GM21737 (cell line): ENCODE results near the gene SSBP2.
"Not testable (repeated sequence)": the region's sequence is repeated elsewhere in the genome, so short reads cannot be mapped to it uniquely, and the experiment has no call there.

ENCODE experiments used
- ATAC-seq: cut with Tn5 transposase; IDR thresholded peaks from one replicate; pipeline ENCODE4 v1.9.1; 2021; ENCODE audit warnings: mild to moderate bottlenecking, moderate library complexity; ENCODE audit not compliant: unreplicated experiment

The SSBP2 gene

GRCh38 chr5:81469676-81470075 is 281.2 kb downstream of the SSBP2 start:
- no peak for ATAC-seq

DNA sequence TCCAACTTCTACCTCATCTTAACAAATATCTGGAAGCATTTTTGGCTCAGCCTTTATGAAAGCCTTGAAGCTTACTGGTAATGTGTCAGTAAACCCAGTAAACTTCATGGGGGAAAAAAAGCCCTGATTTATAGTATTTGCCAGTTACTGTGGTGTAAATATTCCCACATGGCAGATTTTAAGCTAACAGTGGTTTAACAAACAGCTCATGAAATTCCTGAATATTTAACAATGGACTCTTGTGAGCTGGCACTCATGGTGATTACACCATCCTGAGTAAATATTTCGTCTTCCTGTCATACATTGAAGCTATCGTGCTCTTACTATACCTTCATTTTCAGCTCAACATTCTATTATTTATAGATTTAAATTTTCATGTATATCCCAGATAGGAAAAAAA is 300.0 kb downstream of the SSBP2 start:
- no peak for ATAC-seq

DNA sequence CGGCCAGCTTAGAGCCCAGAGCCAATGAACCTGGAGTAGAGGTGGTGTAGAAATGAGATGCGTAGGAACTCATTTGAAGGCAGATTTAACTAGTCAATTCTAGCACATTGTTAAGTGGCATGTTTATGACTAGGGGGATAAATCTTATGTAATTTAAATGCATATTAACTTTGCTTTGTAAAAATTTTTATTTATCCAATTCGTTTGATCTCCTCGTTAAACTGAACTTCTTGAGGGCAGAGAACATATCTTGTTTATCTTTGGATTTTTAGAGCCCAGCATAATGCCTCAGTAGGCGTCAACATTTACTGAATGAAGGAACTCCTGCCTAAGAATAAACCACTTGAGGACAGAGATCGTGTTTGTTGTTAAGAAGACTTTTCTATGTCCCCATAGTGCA is 315.9 kb downstream of the SSBP2 start:
- ATAC-seq = no peak

- ATAC-seq = no peak
These were observed 320.9 kb downstream of the SSBP2 start for GRCh38 chr5:81429985-81430384.

DNA sequence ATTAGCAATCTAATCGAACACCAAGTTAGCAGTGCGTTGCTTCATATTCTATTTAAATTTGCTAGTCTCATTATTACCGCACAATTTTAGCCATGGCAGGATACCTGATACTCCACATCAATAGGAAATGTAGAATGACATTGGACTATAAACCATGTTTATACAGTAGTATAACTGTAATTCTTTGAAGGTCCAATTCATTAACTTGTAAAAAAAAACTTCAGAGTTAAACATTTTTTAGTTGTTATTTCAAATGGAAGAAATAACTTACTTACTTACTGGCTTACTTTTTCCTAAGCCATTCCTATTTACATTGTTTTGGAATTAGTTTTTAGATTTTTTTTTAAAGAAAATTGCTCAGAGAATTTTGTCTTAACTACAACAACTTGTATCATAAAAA is 321.5 kb downstream of the SSBP2 start:
- ATAC-seq = no peak

- ATAC-seq = no peak
These were observed 322.0 kb downstream of the SSBP2 start for GRCh38 chr5:81428861-81429260.

DNA sequence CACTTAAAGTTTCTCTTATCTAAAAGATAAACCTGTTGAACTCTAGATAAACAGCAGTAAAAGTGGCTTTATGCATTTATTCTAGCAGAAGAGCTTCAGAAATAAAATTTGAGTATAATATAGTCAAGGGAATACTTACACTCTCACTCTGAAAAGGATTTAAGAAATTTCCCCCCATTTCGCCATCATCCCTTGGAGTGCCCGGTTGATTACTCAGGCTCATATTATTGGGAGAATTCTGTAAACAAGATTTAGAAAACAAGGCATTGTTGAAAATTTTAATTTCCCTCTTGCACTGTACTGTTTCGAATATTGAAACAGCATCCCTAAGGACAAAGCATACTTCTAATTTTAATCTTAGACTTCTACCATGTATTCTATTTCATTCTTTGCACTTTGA is 322.5 kb downstream of the SSBP2 start:
- no peak for ATAC-seq

DNA sequence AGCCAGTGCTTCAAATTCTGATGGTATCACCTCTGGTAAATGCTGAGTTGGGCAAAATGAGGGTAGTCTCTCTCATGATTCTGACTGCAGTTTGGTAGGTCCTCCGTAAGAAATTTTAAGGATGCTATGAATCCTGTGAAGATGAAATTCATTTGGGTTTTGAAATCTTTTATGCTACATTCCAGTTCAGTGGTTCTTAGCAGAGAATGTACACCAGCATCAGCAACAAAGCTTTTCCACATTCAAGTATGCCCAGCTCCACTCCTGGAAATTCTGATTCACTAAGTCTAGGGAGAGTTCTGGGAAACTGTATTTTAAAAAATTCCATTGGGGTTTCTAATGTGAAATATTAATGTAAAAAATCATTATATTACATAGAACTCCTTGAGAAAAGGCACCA is 323.3 kb downstream of the SSBP2 start:
- no peak for ATAC-seq

DNA sequence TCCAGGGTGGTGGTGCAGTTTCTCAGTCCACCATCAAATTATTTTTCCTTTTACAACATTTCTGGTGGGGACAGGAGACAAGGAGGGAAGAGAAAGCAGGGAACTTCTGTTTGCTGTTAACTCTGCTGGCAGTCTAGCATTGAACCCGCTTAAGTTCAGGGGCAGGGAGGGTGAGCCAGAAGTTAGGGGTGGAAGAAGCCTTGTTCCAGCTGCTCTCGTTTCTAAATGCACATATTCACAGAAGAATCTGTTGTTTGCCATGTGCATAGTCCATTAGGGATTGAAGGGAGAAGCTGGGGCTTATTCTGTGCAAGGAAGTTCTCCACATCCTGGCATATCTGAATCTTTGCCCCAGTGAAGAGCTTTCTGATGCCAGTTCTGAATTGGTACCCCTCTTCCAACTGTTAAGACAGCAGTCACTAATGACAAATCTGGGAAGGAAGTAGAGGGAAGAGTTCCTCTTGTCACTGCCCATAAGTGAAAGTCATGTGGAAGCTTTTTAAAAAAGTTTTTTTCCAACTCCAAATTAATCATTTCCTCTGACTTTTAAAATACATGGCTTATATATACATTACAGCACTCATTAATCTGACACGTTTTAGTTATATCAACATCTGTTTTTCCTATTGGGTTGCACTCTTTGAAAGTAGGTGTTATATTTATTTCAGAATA is 324.4 kb downstream of the SSBP2 start:
- ATAC-seq = no peak

GRCh38 chr5:81425569-81425968 is 325.3 kb downstream of the SSBP2 start:
- ATAC-seq = no peak

DNA sequence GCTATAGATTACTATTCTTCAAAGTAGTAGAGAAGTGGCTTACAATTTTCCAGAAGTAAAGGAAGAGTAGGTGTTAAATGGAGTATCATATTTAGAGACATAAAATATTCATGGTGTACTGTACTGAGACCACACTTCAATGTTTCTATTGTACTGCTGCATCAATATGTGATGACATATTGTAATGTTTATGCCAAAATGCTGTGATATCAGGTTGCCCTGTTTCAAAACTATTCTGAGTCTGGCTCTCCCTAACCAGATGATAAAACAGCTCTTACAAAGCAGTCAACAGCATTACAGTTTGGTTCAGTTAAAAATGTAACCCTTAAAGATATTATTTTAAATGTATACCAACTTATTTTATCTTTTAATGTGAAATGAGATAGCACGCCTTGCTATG is 326.2 kb downstream of the SSBP2 start:
- no peak for ATAC-seq

GRCh38 chr5:81422671-81423070 is 328.2 kb downstream of the SSBP2 start:
- no peak for ATAC-seq

DNA sequence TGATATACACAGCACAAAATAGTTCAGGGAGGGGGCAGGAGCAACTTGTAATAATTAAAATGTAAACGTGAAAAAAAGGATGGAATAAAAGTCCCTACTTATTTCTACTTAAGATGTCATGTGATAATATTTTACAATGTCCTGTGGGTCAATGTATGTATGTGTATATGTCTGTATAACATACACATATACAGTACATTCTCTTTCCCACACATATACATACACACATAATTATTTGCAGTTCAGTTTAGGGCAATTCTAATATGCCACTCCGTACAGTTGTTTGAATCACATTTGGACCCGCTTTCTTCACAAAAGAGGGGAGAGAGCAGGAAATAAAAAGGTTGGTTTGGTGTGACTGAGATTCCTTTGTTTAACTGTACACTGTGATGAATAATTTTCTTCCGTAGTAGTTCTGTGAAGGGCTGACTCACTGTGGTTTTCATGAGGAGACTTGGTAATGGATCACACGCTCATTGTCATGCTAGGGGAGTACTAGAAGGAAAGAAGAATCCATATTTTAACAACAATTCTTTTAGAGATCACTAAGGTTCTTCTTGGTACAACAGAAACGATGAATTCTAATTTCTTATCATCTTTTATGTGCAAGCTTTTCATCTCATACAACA is 330.7 kb downstream of the SSBP2 start:
- no peak for ATAC-seq

DNA sequence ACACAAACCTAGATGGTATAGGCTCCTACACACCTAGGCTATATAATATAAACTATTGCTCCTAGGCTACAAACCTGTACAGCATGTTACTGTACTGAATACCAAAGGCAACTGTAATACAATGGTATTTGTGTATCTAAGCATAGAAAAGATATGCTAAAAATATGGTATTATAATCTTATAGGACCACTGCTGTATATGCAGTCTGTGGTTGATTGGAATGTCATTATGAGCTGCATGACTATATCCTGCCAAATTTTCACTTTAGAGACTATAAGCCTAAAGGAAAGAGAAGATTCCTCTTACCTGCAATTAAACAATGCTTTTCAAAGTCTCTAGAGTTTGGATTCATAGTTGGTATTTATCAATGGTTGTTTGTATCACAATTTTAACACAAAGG is 332.3 kb downstream of the SSBP2 start:
- ATAC-seq = no peak

DNA sequence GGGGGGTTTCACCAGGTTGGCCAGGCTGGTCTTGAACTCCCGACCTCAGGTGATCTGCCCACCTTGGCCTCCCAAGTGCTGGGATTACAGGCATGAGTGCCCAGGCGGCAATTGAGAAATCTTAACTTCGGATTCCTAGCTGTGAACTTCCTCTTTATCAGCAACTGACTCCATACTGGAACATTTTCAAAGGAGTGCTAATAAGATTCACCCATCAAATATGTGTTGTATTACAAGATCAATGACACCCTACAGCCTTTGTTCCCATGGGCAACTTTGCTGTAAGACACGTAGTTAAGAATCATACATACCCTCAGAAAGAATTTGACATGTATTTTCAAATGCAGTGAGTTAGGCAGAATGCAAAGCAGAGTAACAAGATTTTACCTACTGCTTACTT is 333.8 kb downstream of the SSBP2 start:
- ATAC-seq = no peak

GRCh38 chr5:81409896-81410295 is 341.0 kb downstream of the SSBP2 start:
- no peak for ATAC-seq

DNA sequence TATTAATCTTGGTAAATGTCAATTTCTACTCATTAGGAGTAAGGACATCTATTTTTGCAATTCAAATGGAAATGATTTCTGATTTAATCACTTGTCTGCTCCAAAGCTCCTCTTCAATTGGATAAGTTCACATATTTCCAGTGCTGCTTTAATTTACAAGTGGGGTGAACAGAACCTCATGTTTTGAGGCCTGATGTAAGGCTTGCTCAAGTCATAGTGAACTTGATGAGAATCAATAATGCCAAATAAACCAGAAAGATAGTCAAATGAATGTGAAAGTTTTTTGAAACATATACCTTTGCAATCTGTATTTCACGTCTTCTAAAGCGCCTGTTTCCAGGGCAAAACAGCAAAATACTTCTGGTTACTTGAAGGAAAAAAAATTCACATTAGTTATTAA is 341.5 kb downstream of the SSBP2 start:
- no peak for ATAC-seq

DNA sequence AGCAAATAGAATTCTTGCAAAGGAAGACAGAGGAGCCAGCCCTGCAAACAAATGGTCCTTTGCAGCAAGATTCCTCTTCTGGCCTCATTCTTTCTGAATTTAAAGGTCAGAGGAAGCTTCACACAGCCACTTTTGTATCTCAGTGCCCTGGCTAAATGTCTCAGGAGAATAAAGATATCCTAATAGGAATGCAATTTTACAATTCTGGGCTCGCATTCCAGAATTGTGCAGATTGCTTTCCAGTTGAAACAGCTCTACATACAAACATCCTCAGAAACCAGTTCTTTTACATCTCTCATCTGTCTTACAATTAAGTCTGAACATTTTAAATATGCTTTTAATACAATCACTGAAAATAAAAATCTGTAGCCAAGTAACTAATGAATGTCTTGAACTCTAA is 342.4 kb downstream of the SSBP2 start:
- no peak for ATAC-seq

DNA sequence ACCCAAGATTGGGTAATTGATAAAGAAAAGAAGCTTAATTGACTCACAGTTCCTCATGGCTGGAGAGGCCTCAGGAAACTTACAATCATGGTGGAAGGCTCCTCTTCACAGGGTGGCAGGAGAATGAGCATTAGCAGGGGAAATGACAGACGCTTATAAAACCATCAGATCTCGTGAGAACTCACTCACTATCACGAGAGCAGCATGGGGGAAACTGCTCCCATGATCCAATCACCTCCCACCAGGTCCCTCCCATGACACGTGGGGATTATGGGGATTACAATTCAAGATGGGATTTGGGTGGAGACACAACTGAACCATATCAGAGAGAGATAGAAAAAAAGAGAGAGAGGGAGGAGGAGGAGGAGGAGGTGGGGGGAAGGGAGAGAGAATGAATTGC is 343.1 kb downstream of the SSBP2 start:
- not testable (repeated sequence) for ATAC-seq

GRCh38 chr5:81405126-81405891 is 345.6 kb downstream of the SSBP2 start:
- no peak for ATAC-seq

GRCh38 chr5:81402192-81402930 is 348.5 kb downstream of the SSBP2 start:
- no peak for ATAC-seq

GRCh38 chr5:81401266-81401665 is 349.6 kb downstream of the SSBP2 start:
- no peak for ATAC-seq
